Measurements from ENCODE around the gene NHERF1.

- TF ChIP-seq, protein P1, sequence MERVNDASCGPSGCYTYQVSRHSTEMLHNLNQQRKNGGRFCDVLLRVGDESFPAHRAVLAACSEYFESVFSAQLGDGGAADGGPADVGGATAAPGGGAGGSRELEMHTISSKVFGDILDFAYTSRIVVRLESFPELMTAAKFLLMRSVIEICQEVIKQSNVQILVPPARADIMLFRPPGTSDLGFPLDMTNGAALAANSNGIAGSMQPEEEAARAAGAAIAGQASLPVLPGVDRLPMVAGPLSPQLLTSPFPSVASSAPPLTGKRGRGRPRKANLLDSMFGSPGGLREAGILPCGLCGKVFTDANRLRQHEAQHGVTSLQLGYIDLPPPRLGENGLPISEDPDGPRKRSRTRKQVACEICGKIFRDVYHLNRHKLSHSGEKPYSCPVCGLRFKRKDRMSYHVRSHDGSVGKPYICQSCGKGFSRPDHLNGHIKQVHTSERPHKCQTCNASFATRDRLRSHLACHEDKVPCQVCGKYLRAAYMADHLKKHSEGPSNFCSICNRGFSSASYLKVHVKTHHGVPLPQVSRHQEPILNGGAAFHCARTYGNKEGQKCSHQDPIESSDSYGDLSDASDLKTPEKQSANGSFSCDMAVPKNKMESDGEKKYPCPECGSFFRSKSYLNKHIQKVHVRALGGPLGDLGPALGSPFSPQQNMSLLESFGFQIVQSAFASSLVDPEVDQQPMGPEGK (CRISPR knock-in tag; IDR thresholded peaks at IDR 0.05; ENCODE audit: borderline replicate concordance) = no peak
- TF ChIP-seq TSHZ2 (CRISPR knock-in tag; IDR thresholded peaks at IDR 0.05) = no peak
- TF ChIP-seq ZFP3 (CRISPR knock-in tag; IDR thresholded peaks at IDR 0.05) = no peak
- TF ChIP-seq ESRRG (CRISPR knock-in tag; IDR thresholded peaks at IDR 0.05) = no peak
- no peak for TF ChIP-seq ISL1 (CRISPR knock-in tag; IDR thresholded peaks at IDR 0.05)
Observed at GRCh38 chr17:74752822-74753401, 4.5 kb downstream of the NHERF1 start.

Measured in SK-N-SH treated with all-trans-retinoic acid at 6 μM for 48 hours (cell line).